DMS 273 treated with DMSO at 0.1 percent for 48 hours (cell line): Measurements from ENCODE around the gene CCDC137.

ENCODE experiments used
- DNase-seq: peaks from one replicate; lab custom pipeline; 2025; lab: John Stamatoyannopoulos, UW

CCDC137 gene

GRCh38 chr17:81702934-81703746, 36.6 kb downstream of the CCDC137 start, which contains the start of gene MRPL12:
Gene MRPL12, plus strand, starts transcription at chr17:81703367. Its CDS starts 135 bp downstream, at chr17:81703502.
- DNase-seq: peak; percentile 78

- no peak for DNase-seq
Observed at GRCh38 chr17:81703747-81704654, 37.5 kb downstream of the CCDC137 start.

GRCh38 chr17:81705518-81706231, 39.1 kb downstream of the CCDC137 start:
- no peak for DNase-seq

GRCh38 chr17:81706232-81706611, 39.7 kb downstream of the CCDC137 start:
- no peak for DNase-seq

GRCh38 chr17:81706757-81707624, 40.5 kb downstream of the CCDC137 start:
- no peak for DNase-seq

GRCh38 chr17:81707725-81708646, 41.4 kb downstream of the CCDC137 start:
- DNase-seq: no peak

GRCh38 chr17:81708739-81709185, 42.2 kb downstream of the CCDC137 start:
- DNase-seq: no peak

GRCh38 chr17:81710514-81711308, 44.2 kb downstream of the CCDC137 start:
- DNase-seq: no peak

GRCh38 chr17:81711814-81712467, 45.4 kb downstream of the CCDC137 start, which contains the start of gene SLC25A10:
Gene SLC25A10, plus strand, starts transcription at chr17:81712284. Its CDS starts 143 bp downstream, at chr17:81712427.
- DNase-seq: peak; percentile 54

GRCh38 chr17:81712468-81713003, 46.0 kb downstream of the CCDC137 start:
- no peak for DNase-seq

- DNase-seq: no peak
Observed at GRCh38 chr17:81713004-81713555, 46.5 kb downstream of the CCDC137 start.

GRCh38 chr17:81713556-81714411, 47.2 kb downstream of the CCDC137 start:
- no peak for DNase-seq

- DNase-seq: no peak
Observed at GRCh38 chr17:81714412-81715106, 48.0 kb downstream of the CCDC137 start.

- DNase-seq: no peak
Observed at GRCh38 chr17:81715107-81715871, 48.8 kb downstream of the CCDC137 start.

GRCh38 chr17:81715872-81716673, 49.5 kb downstream of the CCDC137 start:
- no peak for DNase-seq
